HEK293T (cell line): ENCODE data around the gene SERPINB2.

Source experiments
- FOXA1 ChIP-seq: fragments of 450-650 bp; IDR thresholded peaks from 2 replicates; pipeline ENCODE4 v1.6.1; 2016; ENCODE audit warnings: mild to moderate bottlenecking
- FOXK2 ChIP-seq: fragments of 450-650 bp; IDR thresholded peaks from 2 replicates; pipeline ENCODE4 v1.6.1; 2016; ENCODE audit warnings: mild to moderate bottlenecking
- FOXM1 ChIP-seq: fragments of 450-650 bp; IDR thresholded peaks from 2 replicates; pipeline ENCODE4 v1.6.1; 2017; ENCODE audit warnings: mild to moderate bottlenecking, borderline replicate concordance
- LEF1 ChIP-seq: fragments of 450-650 bp; IDR thresholded peaks from 2 replicates; pipeline ENCODE4 v1.6.1; 2017; ENCODE audit warnings: mild to moderate bottlenecking, borderline replicate concordance
- SP1 ChIP-seq: fragments of 450-650 bp; IDR thresholded peaks from 2 replicates; pipeline ENCODE4 v1.6.1; 2017
- SUZ12 ChIP-seq: fragments of 450-650 bp; IDR thresholded peaks from 2 replicates; pipeline ENCODE4 v1.6.1; 2016; ENCODE audit warnings: mild to moderate bottlenecking
- TARDBP ChIP-seq: fragments of 450-650 bp; IDR thresholded peaks from 2 replicates; pipeline ENCODE4 v1.6.1; 2016
- ZNF384 ChIP-seq: fragments of 450-650 bp; IDR thresholded peaks from 2 replicates; pipeline ENCODE4 v1.6.1; 2016

- TF ChIP-seq LEF1 (no peak), TARDBP (no peak), SP1 (no peak), FOXA1 (no peak), FOXM1 (no peak), FOXK2 (no peak), SUZ12 (no peak), ZNF384 (no peak)
Observed at GRCh38 chr18:63899206-63899605, 11.7 kb downstream of the SERPINB2 start.
